HCT116 (cell line): ENCODE measurements around the gene TFPI2.

Experiments used
- CEBPB ChIP-seq: IDR thresholded peaks from 2 replicates; pipeline ENCODE4 v1.6.1; 2012; ENCODE audit warnings: low read depth
- EZH2 ChIP-seq: fragments of 200-600 bp; sonication (generic); IDR thresholded peaks from 2 replicates; pipeline ENCODE4 v1.6.1; 2017; ENCODE audit warnings: antibody characterized with exemption, mixed run types
- EZH2phosphoT487 ChIP-seq: fragments of 200-600 bp; IDR thresholded peaks from 2 replicates; pipeline ENCODE4 v1.6.1; 2018; ENCODE audit warnings: antibody characterized with exemption, borderline replicate concordance
- FOSL1 ChIP-seq: IDR thresholded peaks from 2 replicates; pipeline ENCODE4 v1.6.1; 2012; ENCODE audit warnings: low read depth
- POLR2A ChIP-seq: IDR thresholded peaks from 2 replicates; pipeline ENCODE4 v1.7.0; 2011; ENCODE audit warnings: borderline replicate concordance; ENCODE audit not compliant: insufficient read depth, insufficient read length; ENCODE audit errors: extremely low read depth
- POLR2AphosphoS5 ChIP-seq: IDR thresholded peaks from 2 replicates; pipeline ENCODE4 v1.6.1; 2011; ENCODE audit warnings: mild to moderate bottlenecking, low read depth, low read length, moderate library complexity
- RAD21 ChIP-seq: IDR thresholded peaks from 2 replicates; pipeline ENCODE4 v1.6.1; 2012; ENCODE audit warnings: low read depth, mild to moderate bottlenecking
- SP1 ChIP-seq: IDR thresholded peaks from 2 replicates; pipeline ENCODE4 v1.6.1; 2012; ENCODE audit warnings: low read depth
- TCF7L2 ChIP-seq: IDR thresholded peaks from 2 replicates; pipeline ENCODE4 v1.7.0; 2011; ENCODE audit warnings: borderline replicate concordance, inconsistent platforms; ENCODE audit not compliant: insufficient read depth, insufficient read length; ENCODE audit errors: extremely low read depth
- YY1 ChIP-seq: IDR thresholded peaks from 2 replicates; pipeline ENCODE4 v1.6.1; 2011; ENCODE audit warnings: low read length, low read depth, moderate library complexity, mild to moderate bottlenecking; ENCODE audit not compliant: insufficient replicate concordance; ENCODE audit errors: extremely low read depth
- TF ChIP-seq, protein P1 (sequence below), 3 experiments: fragments of 200-600 bp in 1 of 3; sonication (generic) in 1 of 3; IDR thresholded peaks in 2 of 3; conservative IDR thresholded peaks in 1 of 3; 2 replicates each; pipeline ENCODE4 v1.5.1; 2012 to 2017; ENCODE audit warnings: low read depth in 2 of 3, low read length in 2 of 3, antibody characterized with exemption in 1 of 3, borderline replicate concordance in 1 of 3, control low read depth in 1 of 3, mild to moderate bottlenecking in 1 of 3, mixed read lengths in 1 of 3, mixed run types in 1 of 3, moderate library complexity in 1 of 3; ENCODE audit not compliant: insufficient read depth in 1 of 3
- TF ChIP-seq, protein P2 (sequence below): IDR thresholded peaks from 2 replicates; pipeline ENCODE4 v1.6.1; 2012; ENCODE audit warnings: low read depth

DNA sequence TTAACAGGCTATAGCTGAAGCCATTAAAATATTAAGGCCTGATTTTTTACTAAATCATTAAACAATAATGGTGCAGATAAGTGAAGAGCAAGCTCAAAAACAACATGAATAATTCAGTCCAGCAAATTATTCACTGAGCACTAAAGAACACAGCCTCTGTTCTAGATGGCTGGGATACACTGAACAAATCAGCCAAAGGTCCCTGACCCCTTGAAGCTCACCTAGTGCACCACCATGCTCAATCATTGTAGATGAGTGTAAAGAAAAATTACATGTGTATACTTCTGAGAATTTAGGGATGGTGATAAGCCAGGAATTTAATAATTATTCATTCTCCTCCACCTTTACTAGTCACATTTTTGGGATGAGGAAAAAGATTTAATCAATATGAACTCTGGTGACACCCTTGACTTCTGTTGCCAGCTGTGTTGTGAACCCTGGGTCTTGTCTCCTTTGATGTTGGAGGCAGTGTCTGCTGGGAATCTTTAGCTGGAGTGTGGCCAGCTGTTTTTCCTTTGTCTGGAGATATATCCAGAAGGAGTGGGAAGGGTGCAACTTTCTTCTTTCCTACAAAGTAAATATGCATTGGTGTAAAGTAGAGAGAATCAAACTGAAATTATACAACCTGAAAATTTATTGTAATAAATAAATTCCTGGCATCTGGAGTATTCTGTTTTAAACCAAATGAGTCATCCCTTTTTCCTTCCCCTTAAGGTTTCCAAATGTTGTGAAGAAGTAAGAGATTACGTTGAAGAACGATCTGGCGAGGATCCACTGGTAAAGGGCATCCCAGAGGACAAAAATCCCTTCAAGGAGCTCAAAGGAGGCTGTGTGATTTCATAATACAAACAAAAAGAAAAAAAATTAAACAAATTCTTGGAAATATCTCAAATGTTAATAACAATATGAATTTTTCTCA is 19.8 kb upstream of the TFPI2 start:
- TF ChIP-seq, protein P1, sequence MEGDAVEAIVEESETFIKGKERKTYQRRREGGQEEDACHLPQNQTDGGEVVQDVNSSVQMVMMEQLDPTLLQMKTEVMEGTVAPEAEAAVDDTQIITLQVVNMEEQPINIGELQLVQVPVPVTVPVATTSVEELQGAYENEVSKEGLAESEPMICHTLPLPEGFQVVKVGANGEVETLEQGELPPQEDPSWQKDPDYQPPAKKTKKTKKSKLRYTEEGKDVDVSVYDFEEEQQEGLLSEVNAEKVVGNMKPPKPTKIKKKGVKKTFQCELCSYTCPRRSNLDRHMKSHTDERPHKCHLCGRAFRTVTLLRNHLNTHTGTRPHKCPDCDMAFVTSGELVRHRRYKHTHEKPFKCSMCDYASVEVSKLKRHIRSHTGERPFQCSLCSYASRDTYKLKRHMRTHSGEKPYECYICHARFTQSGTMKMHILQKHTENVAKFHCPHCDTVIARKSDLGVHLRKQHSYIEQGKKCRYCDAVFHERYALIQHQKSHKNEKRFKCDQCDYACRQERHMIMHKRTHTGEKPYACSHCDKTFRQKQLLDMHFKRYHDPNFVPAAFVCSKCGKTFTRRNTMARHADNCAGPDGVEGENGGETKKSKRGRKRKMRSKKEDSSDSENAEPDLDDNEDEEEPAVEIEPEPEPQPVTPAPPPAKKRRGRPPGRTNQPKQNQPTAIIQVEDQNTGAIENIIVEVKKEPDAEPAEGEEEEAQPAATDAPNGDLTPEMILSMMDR (IDR thresholded peaks at IDR 0.05 in 2 of 3, conservative IDR thresholded peaks at IDR 0.05 in 1 of 3; ENCODE audit: borderline replicate concordance in 1 of 3, insufficient read depth in 1 of 3, low read depth in 2 of 3, low read length in 2 of 3) = no peak
- no peak for TF ChIP-seq YY1
- no peak for TF ChIP-seq EZH2
- TF ChIP-seq TCF7L2 = peak; percentile 62
- no peak for TF ChIP-seq SP1
- TF ChIP-seq POLR2AphosphoS5 = no peak
- peak; percentile 19; the same call in 1 of the 2 replicates for TF ChIP-seq FOSL1
- TF ChIP-seq POLR2A = no peak
- TF ChIP-seq, protein P2, sequence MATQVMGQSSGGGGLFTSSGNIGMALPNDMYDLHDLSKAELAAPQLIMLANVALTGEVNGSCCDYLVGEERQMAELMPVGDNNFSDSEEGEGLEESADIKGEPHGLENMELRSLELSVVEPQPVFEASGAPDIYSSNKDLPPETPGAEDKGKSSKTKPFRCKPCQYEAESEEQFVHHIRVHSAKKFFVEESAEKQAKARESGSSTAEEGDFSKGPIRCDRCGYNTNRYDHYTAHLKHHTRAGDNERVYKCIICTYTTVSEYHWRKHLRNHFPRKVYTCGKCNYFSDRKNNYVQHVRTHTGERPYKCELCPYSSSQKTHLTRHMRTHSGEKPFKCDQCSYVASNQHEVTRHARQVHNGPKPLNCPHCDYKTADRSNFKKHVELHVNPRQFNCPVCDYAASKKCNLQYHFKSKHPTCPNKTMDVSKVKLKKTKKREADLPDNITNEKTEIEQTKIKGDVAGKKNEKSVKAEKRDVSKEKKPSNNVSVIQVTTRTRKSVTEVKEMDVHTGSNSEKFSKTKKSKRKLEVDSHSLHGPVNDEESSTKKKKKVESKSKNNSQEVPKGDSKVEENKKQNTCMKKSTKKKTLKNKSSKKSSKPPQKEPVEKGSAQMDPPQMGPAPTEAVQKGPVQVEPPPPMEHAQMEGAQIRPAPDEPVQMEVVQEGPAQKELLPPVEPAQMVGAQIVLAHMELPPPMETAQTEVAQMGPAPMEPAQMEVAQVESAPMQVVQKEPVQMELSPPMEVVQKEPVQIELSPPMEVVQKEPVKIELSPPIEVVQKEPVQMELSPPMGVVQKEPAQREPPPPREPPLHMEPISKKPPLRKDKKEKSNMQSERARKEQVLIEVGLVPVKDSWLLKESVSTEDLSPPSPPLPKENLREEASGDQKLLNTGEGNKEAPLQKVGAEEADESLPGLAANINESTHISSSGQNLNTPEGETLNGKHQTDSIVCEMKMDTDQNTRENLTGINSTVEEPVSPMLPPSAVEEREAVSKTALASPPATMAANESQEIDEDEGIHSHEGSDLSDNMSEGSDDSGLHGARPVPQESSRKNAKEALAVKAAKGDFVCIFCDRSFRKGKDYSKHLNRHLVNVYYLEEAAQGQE = no peak
- TF ChIP-seq CEBPB = no peak
- no peak for TF ChIP-seq EZH2phosphoT487
- TF ChIP-seq RAD21 = no peak
